Brain microvascular endothelial cell (primary cell): Measurements from ENCODE around the gene CDK5R2.

Source experiments
- DNase-seq: peaks from one replicate; pipeline ENCODE4 v3.0.0-alpha.2; 2020
- H3K27ac ChIP-seq: fragments of 250-450 bp; sonication (Bioruptor Pico); 2 replicates; pipeline ENCODE4 v1.5.1; 2020; ENCODE audit warnings: mild to moderate bottlenecking, moderate library complexity
- H3K27me3 ChIP-seq: fragments of 250-450 bp; sonication (Bioruptor Pico); replicated peaks from 2 replicates; pipeline ENCODE4 v1.5.1; 2020; ENCODE audit warnings: mild to moderate bottlenecking
- H3K36me3 ChIP-seq: fragments of 250-450 bp; sonication (Bioruptor Pico); replicated peaks from 2 replicates; pipeline ENCODE4 v1.5.1; 2020; ENCODE audit warnings: mild to moderate bottlenecking
- H3K4me3 ChIP-seq: 2 replicates; pipeline ENCODE4 v1.5.1; 2011; ENCODE audit warnings: low read depth, mild to moderate bottlenecking, control low read depth, low read length, moderate library complexity
- CTCF ChIP-seq: IDR thresholded peaks from 2 replicates; pipeline ENCODE4 v1.5.1; 2011; ENCODE audit warnings: low read depth, mild to moderate bottlenecking, moderate library complexity, low read length, control low read depth, inconsistent platforms; ENCODE audit errors: missing control alignments
- in situ Hi-C: cut with HindIII; loops from 2 replicates; pipeline ENCODE4 v1.10.0; 2017; ENCODE audit warnings: low sequenced_read_pairs, low pct_ligation_motif_present

The CDK5R2 gene

GRCh38 chr2:218988650-218989049 is 29.2 kb downstream of the CDK5R2 start:
- TF ChIP-seq CTCF, result no peak
- Histone ChIP-seq H3K36me3 (no peaks in the 10 kb centered on the region), H3K27ac (no peak overlapping the region), H3K4me3 (no peak overlapping the region), H3K27me3 (peaks cover 87% of the 10 kb centered on the region)
- DNase-seq, result no peak
- in situ Hi-C loops, result no loop called here

GRCh38 chr2:218990052-218990451 is 30.6 kb downstream of the CDK5R2 start:
- DNase-seq, result no peak
- TF ChIP-seq CTCF, result no peak
- no peak overlapping the region for H3K4me3 ChIP-seq
- no peak overlapping the region for H3K27ac ChIP-seq
- no peaks in the 10 kb centered on the region for H3K36me3 ChIP-seq
- in situ Hi-C loops, result no loop called here
- H3K27me3 ChIP-seq, result peaks cover 86% of the 10 kb centered on the region

DNA sequence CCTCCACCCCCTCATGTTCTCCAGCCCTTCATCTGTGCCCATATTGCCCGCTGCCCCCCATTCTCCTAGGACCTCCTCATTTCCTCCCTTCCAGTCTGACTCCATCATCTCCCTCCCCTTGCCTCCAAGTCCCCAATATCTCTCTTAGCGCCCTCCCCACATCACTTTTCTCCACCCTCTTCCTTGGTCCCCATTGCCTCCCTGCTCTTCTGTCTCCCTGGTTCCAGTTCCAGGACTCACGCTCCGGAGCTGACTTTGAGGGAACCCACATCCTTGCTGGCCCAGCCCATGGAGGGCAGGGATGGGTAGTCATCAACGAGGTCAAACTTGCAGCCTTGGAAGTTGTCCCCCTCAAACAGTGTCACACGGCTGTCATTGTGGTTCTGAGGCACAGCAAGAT is 31.1 kb downstream of the CDK5R2 start:
- Histone ChIP-seq H3K36me3 (no peaks in the 10 kb centered on the region), H3K27me3 (peaks cover 88% of the 10 kb centered on the region), H3K27ac (no peak overlapping the region), H3K4me3 (no peak overlapping the region)
- in situ Hi-C loops, result no loop called here
- no peak for DNase-seq
- no peak for TF ChIP-seq CTCF

- Histone ChIP-seq H3K36me3 (no peaks in the 10 kb centered on the region), H3K27me3 (peaks cover 86% of the 10 kb centered on the region), H3K27ac (no peak overlapping the region), H3K4me3 (no peak overlapping the region)
- DNase-seq, result no peak
- TF ChIP-seq CTCF, result no peak
- in situ Hi-C loops, result no loop called here
Measured at GRCh38 chr2:218991674-218992168, 32.3 kb downstream of the CDK5R2 start.

GRCh38 chr2:218992196-218992595 is 32.7 kb downstream of the CDK5R2 start:
- no peaks in the 10 kb centered on the region for H3K36me3 ChIP-seq
- in situ Hi-C loops, result no loop called here
- peaks cover 86% of the 10 kb centered on the region for H3K27me3 ChIP-seq
- TF ChIP-seq CTCF, result no peak
- DNase-seq, result no peak
- H3K27ac ChIP-seq, result no peak overlapping the region
- no peak overlapping the region for H3K4me3 ChIP-seq

GRCh38 chr2:218992703-218993344 is 33.4 kb downstream of the CDK5R2 start:
- H3K4me3 ChIP-seq, result no peak overlapping the region
- H3K36me3 ChIP-seq, result no peaks in the 10 kb centered on the region
- H3K27me3 ChIP-seq, result peaks cover 84% of the 10 kb centered on the region
- TF ChIP-seq CTCF, result no peak
- H3K27ac ChIP-seq, result no peak overlapping the region
- no peak for DNase-seq
- in situ Hi-C loops, result no loop called here
